ENCODE data around the gene KLHL21. TPM values are rescaled to one million over a fixed set of nuclear protein-coding genes. Genes with fewer than 3 reads are reported as not detected.

Gene KLHL21
- total and polyA plus RNA-seq, 10 of the 15 experiments (the other 5 are each of a cell fraction or from before 2014, with no cell fraction given), result 0.76 to 12.2 (median 5.2) TPM

GRCh38 chr1:6592865-6593593 lies 9.6 kb downstream of the KLHL21 start:
- in situ Hi-C loops (cut with MboI) (no loop called here), intact Hi-C loops (cut with micrococcal nuclease; ENCODE audit: unreplicated experiment) (no loop called here)
- H3K27ac ChIP-seq (ENCODE audit: control insufficient read depth, insufficient read depth), result no peak overlapping the region
- DNase-seq (ENCODE audit: low read depth, low spot score) (no peak), FAIRE-seq (no peak), ATAC-seq (no peak)
- SMC1A ChIA-PET (ENCODE audit: uncharacterized antibody, unreplicated experiment), result no interaction called here
- no peaks in the 10 kb centered on the region for H3K9me3 ChIP-seq (replicated peaks; ENCODE audit: control insufficient read depth, insufficient read depth, low read length)
- no peaks in the 10 kb centered on the region for H3K4me1 ChIP-seq (ENCODE audit: control insufficient read depth, insufficient read depth, low read length)
- TF ChIP-seq CBX5 (IDR thresholded peaks at IDR 0.05; ENCODE audit: low read depth) (no peak), BCL3 (IDR thresholded peaks at IDR 0.05; ENCODE audit: borderline replicate concordance, insufficient read depth, low read depth, low read length, poor library complexity, severe bottlenecking) (no peak), ZNF384 (IDR thresholded peaks at IDR 0.05; ENCODE audit: borderline replicate concordance, low read depth, low read length) (no peak)
- POLR2A ChIA-PET, result no interaction called here
- H3K27me3 ChIP-seq (replicated peaks in 1 of 2; ENCODE audit: control insufficient read depth in 2 of 2, insufficient read depth in 2 of 2, low read length in 1 of 2), result no peaks in the 10 kb centered on the region
- RAD21 ChIA-PET (ENCODE audit: unreplicated experiment), result no interaction called here
- no peaks in the 10 kb centered on the region for H4K20me1 ChIP-seq (ENCODE audit: control insufficient read depth, insufficient read depth)
- 92% methylated on average over 38 of the region's 38 CpGs for WGBS (ENCODE audit: insufficient coverage, insufficient replicate concordance, low lambda C conversion rate, missing lambda C conversion rate)
- BruUV-seq (replicated peaks), result no TSS peak
- peaks cover 12 to 32% of the 10 kb centered on the region in 2 experiments for H3K36me3 ChIP-seq (ENCODE audit: control insufficient read depth in 2 of 2, insufficient read depth in 2 of 2, low read length in 1 of 2)
- H3K9ac ChIP-seq (ENCODE audit: control insufficient read depth, insufficient read depth, low read length), result no peak overlapping the region
- H2AFZ ChIP-seq (ENCODE audit: control insufficient read depth, low read depth, low read length), result no peak overlapping the region
- H3K4me3 ChIP-seq, result no peak overlapping the region
- H3K4me2 ChIP-seq (ENCODE audit: control insufficient read depth, insufficient read depth), result no peak overlapping the region
- CTCF ChIA-PET, result no interaction called here
- no peaks in the 10 kb centered on the region for H3K79me2 ChIP-seq (ENCODE audit: control insufficient read depth, insufficient read depth, low read length)

- no peak for ATAC-seq
- Histone ChIP-seq H3K79me2 (ENCODE audit: control insufficient read depth, insufficient read depth, low read length) (no peaks in the 10 kb centered on the region), H3K4me1 (ENCODE audit: control insufficient read depth, insufficient read depth, low read length) (no peaks in the 10 kb centered on the region), H3K9me3 (replicated peaks; ENCODE audit: control insufficient read depth, insufficient read depth, low read length) (no peaks in the 10 kb centered on the region), H3K4me2 (ENCODE audit: control insufficient read depth, insufficient read depth) (no peak overlapping the region), H3K27ac (ENCODE audit: control insufficient read depth, insufficient read depth) (no peak overlapping the region), H3K9ac (ENCODE audit: control insufficient read depth, insufficient read depth, low read length) (no peak overlapping the region), H2AFZ (ENCODE audit: control insufficient read depth, low read depth, low read length) (no peak overlapping the region), H3K27me3 (replicated peaks in 1 of 2; ENCODE audit: control insufficient read depth in 2 of 2, insufficient read depth in 2 of 2, low read length in 1 of 2) (no peaks in the 10 kb centered on the region), H3K36me3 (ENCODE audit: control insufficient read depth in 2 of 2, insufficient read depth in 2 of 2, low read length in 1 of 2) (peaks cover 15 to 28% of the 10 kb centered on the region in 2 experiments), H4K20me1 (ENCODE audit: control insufficient read depth, insufficient read depth) (no peaks in the 10 kb centered on the region), H3K4me3 (no peak overlapping the region)
- no TSS peak for BruUV-seq (replicated peaks)
- ChIA-PET RAD21 (ENCODE audit: unreplicated experiment) (no interaction called here), POLR2A (no interaction called here), SMC1A (ENCODE audit: uncharacterized antibody, unreplicated experiment) (no interaction called here), CTCF (no interaction called here)
- WGBS (ENCODE audit: insufficient coverage, insufficient replicate concordance, low lambda C conversion rate, missing lambda C conversion rate), result 72% methylated on average over 4 of the region's 5 CpGs
- no peak for FAIRE-seq
- in situ Hi-C loops (cut with MboI), result no loop called here
- DNase-seq (ENCODE audit: low read depth, low spot score), result no peak
- intact Hi-C loops (cut with micrococcal nuclease; ENCODE audit: unreplicated experiment), result no loop called here
- TF ChIP-seq MTA3 (IDR thresholded peaks at IDR 0.05; ENCODE audit: borderline replicate concordance, low read length) (no peak), ZNF217 (IDR thresholded peaks at IDR 0.05) (no peak), CBX3 (IDR thresholded peaks at IDR 0.05; ENCODE audit: borderline replicate concordance, low read depth) (no peak), YY1 (IDR thresholded peaks at IDR 0.05; ENCODE audit: low read depth, low read length) (no peak), SMAD1 (IDR thresholded peaks at IDR 0.05; ENCODE audit: low read depth, partially characterized antibody) (no peak), ELK1 (IDR thresholded peaks at IDR 0.05; ENCODE audit: low read depth, low read length) (no peak), RBBP5 (conservative IDR thresholded peaks at IDR 0.05) (no peak), JUND (IDR thresholded peaks at IDR 0.05; ENCODE audit: low read depth, low read length) (no peak), NFYB (IDR thresholded peaks at IDR 0.05; ENCODE audit: insufficient read depth, low read depth, low read length) (no peak), CREM (IDR thresholded peaks at IDR 0.05; ENCODE audit: low read depth) (no peak), BCL3 (IDR thresholded peaks at IDR 0.05; ENCODE audit: borderline replicate concordance, insufficient read depth, low read depth, low read length, poor library complexity, severe bottlenecking) (no peak), KLF5 (IDR thresholded peaks at IDR 0.05; ENCODE audit: partially characterized antibody) (no peak)
Measured at GRCh38 chr1:6592441-6592840, 10.2 kb downstream of the KLHL21 start.

Measured in GM12878 (cell line).